Measurements from ENCODE around the gene SUN2. TPM values are rescaled to one million over a fixed set of nuclear protein-coding genes. Genes with fewer than 3 reads are reported as not detected.
A peak's percentile ranks its signal among the peaks of the same experiment; 100 is the strongest.

SUN2 gene
- total RNA-seq, 3 donors from 2014 or later (not counting 1 experiment from before 2014, with no cell fraction given): 882 to 1,056 (median 886) TPM

- Mint-ChIP-seq H3K27me3 (ENCODE audit: low read depth in 2 of 2) (no peaks in the 10 kb centered on the region), H3K9me3 (no peaks in the 10 kb centered on the region), H3K36me3 (no peaks in the 10 kb centered on the region), H3K4me1 (peaks cover 21 to 34% of the 10 kb centered on the region in 2 donors), H3K4me3 (no peak overlapping the region), H3K27ac (no peak overlapping the region)
- no peaks in the 10 kb centered on the region for H3K9me3 ChIP-seq (ENCODE audit: control insufficient read depth, insufficient read depth, low read length)
- ATAC-seq (no peak), DNase-seq (no peak)
- WGBS (ENCODE audit: insufficient coverage): 90% methylated on average over 12 of the region's 12 CpGs
- intact Hi-C loops (cut with micrococcal nuclease): no loop called here
- peaks cover 51% of the 10 kb centered on the region for H3K4me1 ChIP-seq (ENCODE audit: control insufficient read depth, insufficient read depth, low read length)
- no peaks in the 10 kb centered on the region for H3K36me3 ChIP-seq (ENCODE audit: control insufficient read depth, insufficient read depth, low read length)
- no peak for TF ChIP-seq CTCF (IDR thresholded peaks at IDR 0.05)
- no peaks in the 10 kb centered on the region for H3K27me3 ChIP-seq (ENCODE audit: control insufficient read depth, insufficient read depth, low read length)
- H3K4me3 ChIP-seq (ENCODE audit: low read length): no peak overlapping the region
- no peak overlapping the region for H3K27ac ChIP-seq (ENCODE audit: low read length)
Observed at GRCh38 chr22:38760477-38761201, 4.8 kb upstream of the SUN2 start.

- peaks cover 34 to 39% of the 10 kb centered on the region in 2 donors for H3K4me1 Mint-ChIP-seq
- H3K9me3 ChIP-seq (ENCODE audit: control insufficient read depth, insufficient read depth, low read length): no peaks in the 10 kb centered on the region
- H3K27ac Mint-ChIP-seq: no peak overlapping the region
- DNase-seq (no peak), ATAC-seq (no peak)
- H3K4me3 Mint-ChIP-seq: peak overlapping the region; percentile 47
- no peak overlapping the region for H3K27ac ChIP-seq (ENCODE audit: low read length)
- no peaks in the 10 kb centered on the region for H3K27me3 Mint-ChIP-seq (ENCODE audit: low read depth in 2 of 2)
- intact Hi-C loops (cut with micrococcal nuclease): loop anchor here (5.0 to 10.0 kb wide), 2 partner anchors 33 to 254 kb away; partner anchors contain the start of genes DDX17 and DNAL4
- H3K4me1 ChIP-seq (ENCODE audit: control insufficient read depth, insufficient read depth, low read length): peaks cover 55% of the 10 kb centered on the region
- no peaks in the 10 kb centered on the region for H3K9me3 Mint-ChIP-seq
- no peak for TF ChIP-seq CTCF (IDR thresholded peaks at IDR 0.05)
- H3K36me3 ChIP-seq (ENCODE audit: control insufficient read depth, insufficient read depth, low read length): no peaks in the 10 kb centered on the region
- H3K36me3 Mint-ChIP-seq: peaks cover 7% of the 10 kb centered on the region
- 90% methylated on average over 7 of the region's 7 CpGs for WGBS (ENCODE audit: insufficient coverage)
- no peak overlapping the region for H3K4me3 ChIP-seq (ENCODE audit: low read length)
- no peaks in the 10 kb centered on the region for H3K27me3 ChIP-seq (ENCODE audit: control insufficient read depth, insufficient read depth, low read length)
Observed at GRCh38 chr22:38759005-38759404, 3.2 kb upstream of the SUN2 start.

- H3K27ac ChIP-seq (ENCODE audit: low read length): no peak overlapping the region
- ATAC-seq: no peak
Observed at GRCh38 chr22:38758276-38758945, 2.6 kb upstream of the SUN2 start.

More at GRCh38 chr22:38758276-38758945, 2.6 kb upstream of the SUN2 start:
- Mint-ChIP-seq H3K4me1 (peaks cover 40 to 45% of the 10 kb centered on the region in 2 donors), H3K9me3 (no peaks in the 10 kb centered on the region), H3K27me3 (ENCODE audit: low read depth in 2 of 2) (no peaks in the 10 kb centered on the region), H3K36me3 (peaks cover 7% of the 10 kb centered on the region), H3K27ac (peak overlapping the region in 1 of 2 donors; percentile 88), H3K4me3 (peak overlapping the region; percentile 14)
- intact Hi-C loops (cut with micrococcal nuclease): loop anchor here (5.0 to 10.0 kb wide), 2 partner anchors 34 to 254 kb away; partner anchors contain the start of genes DDX17 and DNAL4
- Histone ChIP-seq H3K36me3 (ENCODE audit: control insufficient read depth, insufficient read depth, low read length) (peaks cover 4% of the 10 kb centered on the region), H3K9me3 (ENCODE audit: control insufficient read depth, insufficient read depth, low read length) (no peaks in the 10 kb centered on the region), H3K4me3 (ENCODE audit: low read length) (no peak overlapping the region), H3K4me1 (ENCODE audit: control insufficient read depth, insufficient read depth, low read length) (peaks cover 61% of the 10 kb centered on the region), H3K27me3 (ENCODE audit: control insufficient read depth, insufficient read depth, low read length) (no peaks in the 10 kb centered on the region)
- 58% methylated on average over 15 of the region's 16 CpGs for WGBS (ENCODE audit: insufficient coverage)
- no peak for TF ChIP-seq CTCF (IDR thresholded peaks at IDR 0.05)
- DNase-seq: peak in 1 of 2 donors; percentile 82

Data from natural killer cell (primary cell).